Activated CD4-positive, alpha-beta T cell treated with anti-CD3 and anti-CD28 coated beads for 36 hours (primary cell): ENCODE results near the gene NR3C2. TPM values are rescaled to one million over a fixed set of nuclear protein-coding genes. Genes with fewer than 3 reads are reported as not detected.
A peak's percentile ranks its signal among the peaks of the same experiment; 100 is the strongest.

Source experiments
- ATAC-seq: fragments of 200-7000 bp; cut with Tn5 transposase; one replicate; pipeline ENCODE4 v1.10.0; 2021; ENCODE audit warnings: mild to moderate bottlenecking, moderate library complexity
- CTCF ChIA-PET: fragments of 350-600 bp; sonication (Branson Sonifier 250); formaldehyde crosslinking; loops from one replicate; lab custom pipeline; 2021; ENCODE audit warnings: antibody characterized with exemption; lab: Charles Lee
- POLR2A ChIA-PET: fragments of 350-600 bp; sonication (Branson Sonifier 250); formaldehyde crosslinking; loops from one replicate; lab custom pipeline; 2021; ENCODE audit warnings: antibody characterized with exemption, inconsistent platforms; lab: Charles Lee
- DNase-seq: peaks from one replicate; pipeline ENCODE4 v3.0.0-alpha.2; 2020
- H3K27ac Mint-ChIP-seq: one replicate; pipeline ENCODE4 v1.8.0; 2021; ENCODE audit warnings: mixed read lengths
- H3K27me3 Mint-ChIP-seq: one replicate; pipeline ENCODE4 v1.8.0; 2021; ENCODE audit warnings: mixed read lengths
- H3K36me3 Mint-ChIP-seq: one replicate; pipeline ENCODE4 v1.8.0; 2021; ENCODE audit warnings: low read depth, mixed read lengths
- H3K4me1 Mint-ChIP-seq: one replicate; pipeline ENCODE4 v1.8.0; 2021; ENCODE audit warnings: mixed read lengths
- H3K4me3 Mint-ChIP-seq: one replicate; pipeline ENCODE4 v1.8.0; 2021; ENCODE audit warnings: mild to moderate bottlenecking, moderate library complexity, mixed read lengths
- H3K9me3 Mint-ChIP-seq: one replicate; pipeline ENCODE4 v1.8.0; 2021; ENCODE audit warnings: low read depth, mixed read lengths
- intact Hi-C, 2 experiments: fragments of 100-400 bp; cut with DNase I in 1 of 2; cut with micrococcal nuclease in 1 of 2; formaldehyde crosslinking; loops; one replicate each; pipeline versions ENCODE4 v1.14.2 to v1.15.1; 2022 to 2024; cut with DNase I, micrococcal nuclease
- total RNA-seq, 2 experiments: library from RNA; stranded (reverse); gene quantifications; one replicate each; pipeline ENCODE4 v1.2.3, GENCODE V29; 2021

Gene NR3C2
- total RNA-seq, 2 experiments from 2014 or later, result 3.7 to 5.8 TPM

- H3K27ac Mint-ChIP-seq, result no peak overlapping the region
- peaks cover 9% of the 10 kb centered on the region for H3K9me3 Mint-ChIP-seq
- ATAC-seq, result no peak
- H3K4me3 Mint-ChIP-seq, result no peak overlapping the region
- no peak for DNase-seq
- CTCF ChIA-PET, result interaction anchor here (0.6 kb wide), 1 partner anchor 178 kb away, joined by 3 read pairs; no protein-coding TSS in a partner anchor
- intact Hi-C loops, result no loop called here
- no peaks in the 10 kb centered on the region for H3K27me3 Mint-ChIP-seq
- POLR2A ChIA-PET, result no interaction called here
- peaks cover 32% of the 10 kb centered on the region for H3K36me3 Mint-ChIP-seq
- no peaks in the 10 kb centered on the region for H3K4me1 Mint-ChIP-seq
These were observed 372.4 kb downstream of the NR3C2 start for GRCh38 chr4:148069895-148070178.

- intact Hi-C loops, result no loop called here
- CTCF ChIA-PET, result interaction anchor here (0.6 kb wide), 1 partner anchor 177 kb away, joined by 3 read pairs; no protein-coding TSS in a partner anchor
- Mint-ChIP-seq H3K36me3 (peaks cover 27% of the 10 kb centered on the region), H3K27me3 (no peaks in the 10 kb centered on the region), H3K27ac (no peak overlapping the region), H3K4me1 (no peaks in the 10 kb centered on the region), H3K4me3 (no peak overlapping the region), H3K9me3 (peaks cover 5% of the 10 kb centered on the region)
- POLR2A ChIA-PET, result no interaction called here
- DNase-seq, result no peak
- ATAC-seq, result no peak
These were observed 372.9 kb downstream of the NR3C2 start for GRCh38 chr4:148069086-148069894.

DNA sequence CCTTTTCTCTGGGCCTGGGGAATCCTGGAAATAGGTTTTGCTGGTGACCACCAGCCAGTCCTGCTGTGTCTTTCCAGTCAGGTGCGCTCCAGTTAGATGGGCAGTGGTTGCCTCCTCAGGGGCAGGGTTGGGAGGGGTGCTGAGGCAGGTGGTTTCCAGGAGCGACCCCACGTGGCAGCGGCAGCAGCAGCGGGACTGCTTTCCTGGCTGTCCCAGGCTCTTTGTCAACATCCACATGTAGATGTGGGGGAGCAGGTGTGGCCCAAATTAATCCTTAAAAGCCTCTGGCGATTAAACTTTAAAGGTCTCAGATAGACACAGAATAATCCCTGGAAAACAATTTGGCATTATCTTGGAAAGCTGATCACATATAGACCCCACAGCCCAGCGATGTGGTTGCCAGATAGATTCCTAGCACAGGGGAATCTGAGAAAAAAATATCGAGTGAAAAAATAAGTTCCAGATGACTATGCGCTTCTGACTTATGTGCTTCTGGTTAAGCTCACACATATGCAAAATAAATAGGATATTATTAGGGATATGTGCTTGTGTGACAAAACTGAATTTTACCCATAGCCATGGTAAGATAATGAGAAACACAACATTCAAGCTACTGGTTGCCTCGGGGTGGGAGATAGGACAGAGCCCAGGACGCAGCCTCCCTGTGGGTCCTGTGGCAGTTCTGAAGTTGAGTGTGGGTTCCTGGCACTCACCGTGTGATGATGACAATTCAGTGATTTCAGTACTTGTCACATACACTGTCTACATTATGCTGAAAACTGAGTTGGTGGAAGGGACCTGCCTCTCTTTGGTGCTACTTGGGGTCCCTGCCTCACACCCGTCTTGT is 373.9 kb downstream of the NR3C2 start:
- Mint-ChIP-seq H3K36me3 (peaks cover 18% of the 10 kb centered on the region), H3K4me3 (no peak overlapping the region), H3K4me1 (no peaks in the 10 kb centered on the region), H3K27ac (no peak overlapping the region), H3K9me3 (no peaks in the 10 kb centered on the region), H3K27me3 (no peaks in the 10 kb centered on the region)
- CTCF ChIA-PET, result no interaction called here
- intact Hi-C loops, result no loop called here
- DNase-seq, result no peak
- POLR2A ChIA-PET, result interaction anchor here (0.6 kb wide), 1 partner anchor 9 kb away, joined by 3 read pairs; no protein-coding TSS in a partner anchor
- no peak for ATAC-seq

DNA sequence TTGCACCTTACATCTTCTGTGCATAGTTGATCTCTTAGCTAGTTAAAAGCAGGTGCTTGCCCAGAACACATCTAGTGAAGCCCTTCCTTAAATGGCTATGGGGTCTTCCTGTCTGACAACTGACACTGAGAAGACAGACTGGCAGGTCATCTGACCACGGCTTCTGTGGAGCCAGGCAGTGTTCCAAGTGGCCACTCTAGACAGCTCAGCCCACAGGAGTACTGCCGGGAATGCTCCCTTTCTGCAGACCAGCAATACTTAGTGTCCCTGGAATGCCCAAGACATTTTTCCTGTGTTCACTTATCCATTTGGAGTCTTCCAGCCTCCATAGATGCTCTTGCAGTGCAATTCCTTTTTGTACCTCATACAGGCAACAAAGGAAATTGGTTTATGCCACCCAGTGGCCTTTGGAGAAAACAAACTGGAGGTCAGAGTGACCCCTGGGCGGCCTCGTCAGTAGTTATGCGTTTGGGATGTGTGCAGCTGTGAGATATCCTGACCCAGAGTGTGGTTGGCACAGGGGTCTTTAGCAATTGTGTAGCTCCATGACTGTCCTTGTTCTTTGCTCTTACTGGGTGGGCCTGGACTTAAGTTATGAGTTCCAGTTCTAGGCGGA is 374.8 kb downstream of the NR3C2 start:
- ChIA-PET POLR2A (interaction anchor here (0.6 to 0.8 kb wide), 2 partner anchors 8 to 19 kb away, joined by 3 read pairs; no protein-coding TSS in a partner anchor), CTCF (no interaction called here)
- H3K36me3 Mint-ChIP-seq, result peaks cover 10% of the 10 kb centered on the region
- no peaks in the 10 kb centered on the region for H3K9me3 Mint-ChIP-seq
- intact Hi-C loops, result no loop called here
- no peak overlapping the region for H3K27ac Mint-ChIP-seq
- DNase-seq (no peak), ATAC-seq (no peak)
- H3K4me1 Mint-ChIP-seq, result no peaks in the 10 kb centered on the region
- H3K27me3 Mint-ChIP-seq, result no peaks in the 10 kb centered on the region
- H3K4me3 Mint-ChIP-seq, result no peak overlapping the region

- DNase-seq (no peak), ATAC-seq (no peak)
- Mint-ChIP-seq H3K4me3 (no peak overlapping the region), H3K4me1 (peaks cover 18% of the 10 kb centered on the region), H3K27me3 (no peaks in the 10 kb centered on the region), H3K9me3 (no peaks in the 10 kb centered on the region), H3K36me3 (peaks cover 4% of the 10 kb centered on the region), H3K27ac (no peak overlapping the region)
- ChIA-PET CTCF (interaction anchor here (0.7 kb wide), 1 partner anchor 14 kb away, joined by 3 read pairs; no protein-coding TSS in a partner anchor), POLR2A (no interaction called here)
- intact Hi-C loops, result no loop called here
These were observed 377.1 kb downstream of the NR3C2 start for GRCh38 chr4:148065075-148065474.

DNA sequence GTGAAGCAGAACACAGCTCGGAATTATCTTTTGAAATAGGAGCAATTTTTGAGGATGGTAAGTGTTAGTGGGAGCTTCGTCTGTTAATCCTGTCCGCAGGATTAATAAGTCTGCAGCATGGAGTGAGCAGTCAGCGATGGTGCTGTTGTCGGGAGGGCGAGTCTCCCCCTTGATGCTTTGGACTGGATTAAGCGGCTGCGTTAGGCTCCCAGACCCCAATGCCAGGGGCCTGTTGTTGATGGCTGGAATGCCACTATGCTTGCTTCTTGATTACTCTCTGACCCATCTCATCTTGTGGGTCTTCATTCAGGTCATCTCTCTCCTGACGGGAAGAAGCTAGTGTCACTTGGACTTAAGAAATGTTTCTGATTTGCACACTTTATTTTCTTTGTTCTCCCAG is 377.8 kb downstream of the NR3C2 start:
- Mint-ChIP-seq H3K36me3 (peaks cover 4% of the 10 kb centered on the region), H3K27ac (no peak overlapping the region), H3K4me1 (peaks cover 23% of the 10 kb centered on the region), H3K4me3 (no peak overlapping the region), H3K9me3 (no peaks in the 10 kb centered on the region), H3K27me3 (no peaks in the 10 kb centered on the region)
- intact Hi-C loops, result no loop called here
- POLR2A ChIA-PET, result no interaction called here
- no peak for ATAC-seq
- no peak for DNase-seq
- CTCF ChIA-PET, result interaction anchor here (0.7 kb wide), 1 partner anchor 15 kb away, joined by 3 read pairs; no protein-coding TSS in a partner anchor

DNA sequence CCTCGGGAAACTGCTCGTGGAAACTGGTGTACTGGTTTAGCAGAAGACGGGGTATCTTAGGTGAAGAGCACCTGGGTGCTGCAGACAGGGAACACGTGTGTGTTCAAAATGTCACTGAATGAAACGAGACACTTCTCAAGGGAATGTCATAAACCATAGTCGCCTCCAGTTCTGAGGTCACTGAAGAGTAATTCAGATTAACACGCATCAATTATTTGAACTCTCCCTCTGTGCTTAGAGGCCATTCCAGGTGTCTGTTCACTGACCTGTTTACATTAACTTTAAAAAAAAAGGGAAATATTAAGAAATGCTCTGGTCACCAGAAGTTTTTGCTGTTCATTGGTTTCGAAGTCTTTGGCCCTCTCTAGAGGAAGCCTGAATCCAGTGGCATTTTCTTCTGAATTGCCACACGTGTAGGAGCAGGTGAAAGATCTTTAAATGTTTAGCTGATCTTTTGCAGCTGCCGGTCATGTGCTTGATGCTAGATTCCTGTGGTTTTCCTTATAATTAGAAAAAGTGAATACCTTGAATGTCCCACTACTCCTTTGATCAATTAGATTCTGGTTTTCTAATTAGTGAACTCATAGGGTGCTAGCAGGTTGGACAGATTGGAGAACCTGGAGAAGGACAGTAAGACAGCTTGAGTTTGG is 379.8 kb downstream of the NR3C2 start:
- no peak for DNase-seq
- no peak for ATAC-seq
- no peak overlapping the region for H3K4me3 Mint-ChIP-seq
- peaks cover 4% of the 10 kb centered on the region for H3K36me3 Mint-ChIP-seq
- no peaks in the 10 kb centered on the region for H3K27me3 Mint-ChIP-seq
- no peak overlapping the region for H3K27ac Mint-ChIP-seq
- H3K9me3 Mint-ChIP-seq, result peaks cover 3% of the 10 kb centered on the region
- intact Hi-C loops, result no loop called here
- peaks cover 39% of the 10 kb centered on the region for H3K4me1 Mint-ChIP-seq
- POLR2A ChIA-PET, result no interaction called here
- CTCF ChIA-PET, result no interaction called here

- DNase-seq (no peak), ATAC-seq (no peak)
- H3K27me3 Mint-ChIP-seq, result no peaks in the 10 kb centered on the region
- H3K4me1 Mint-ChIP-seq, result peaks cover 46% of the 10 kb centered on the region
- ChIA-PET CTCF (no interaction called here), POLR2A (interaction anchor here (0.7 kb wide), 1 partner anchor 16 kb away, joined by 3 read pairs; no protein-coding TSS in a partner anchor)
- intact Hi-C loops, result no loop called here
- no peak overlapping the region for H3K27ac Mint-ChIP-seq
- peaks cover 7% of the 10 kb centered on the region for H3K9me3 Mint-ChIP-seq
- H3K4me3 Mint-ChIP-seq, result no peak overlapping the region
- peaks cover 6% of the 10 kb centered on the region for H3K36me3 Mint-ChIP-seq
These were observed 380.4 kb downstream of the NR3C2 start for GRCh38 chr4:148061795-148062194.

DNA sequence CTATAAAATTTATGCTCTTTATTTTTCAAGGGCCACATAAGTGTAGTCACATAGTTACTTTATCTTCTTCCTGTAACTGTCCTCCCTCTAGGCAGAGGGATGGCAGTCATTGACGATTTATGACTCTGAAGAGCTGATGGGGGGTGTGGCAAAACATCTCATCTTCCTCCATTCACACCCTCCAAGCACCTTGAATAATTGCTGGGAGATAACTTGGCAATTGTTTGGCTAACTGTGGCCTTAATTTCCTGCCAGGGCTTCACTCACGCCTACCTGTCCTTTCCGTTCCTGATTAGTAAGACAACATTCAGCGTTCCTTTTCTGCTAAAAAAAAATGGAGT is 381.1 kb downstream of the NR3C2 start:
- H3K4me1 Mint-ChIP-seq, result peaks cover 50% of the 10 kb centered on the region
- H3K36me3 Mint-ChIP-seq, result peaks cover 6% of the 10 kb centered on the region
- no peaks in the 10 kb centered on the region for H3K27me3 Mint-ChIP-seq
- ChIA-PET CTCF (no interaction called here), POLR2A (interaction anchor here (0.7 kb wide), 1 partner anchor 235 kb away, joined by 4 read pairs; no protein-coding TSS in a partner anchor)
- peak overlapping the region; percentile 95 for H3K27ac Mint-ChIP-seq
- peaks cover 7% of the 10 kb centered on the region for H3K9me3 Mint-ChIP-seq
- DNase-seq (no peak), ATAC-seq (peak; percentile 58)
- intact Hi-C loops, result no loop called here
- peak overlapping the region; percentile 74 for H3K4me3 Mint-ChIP-seq

DNA sequence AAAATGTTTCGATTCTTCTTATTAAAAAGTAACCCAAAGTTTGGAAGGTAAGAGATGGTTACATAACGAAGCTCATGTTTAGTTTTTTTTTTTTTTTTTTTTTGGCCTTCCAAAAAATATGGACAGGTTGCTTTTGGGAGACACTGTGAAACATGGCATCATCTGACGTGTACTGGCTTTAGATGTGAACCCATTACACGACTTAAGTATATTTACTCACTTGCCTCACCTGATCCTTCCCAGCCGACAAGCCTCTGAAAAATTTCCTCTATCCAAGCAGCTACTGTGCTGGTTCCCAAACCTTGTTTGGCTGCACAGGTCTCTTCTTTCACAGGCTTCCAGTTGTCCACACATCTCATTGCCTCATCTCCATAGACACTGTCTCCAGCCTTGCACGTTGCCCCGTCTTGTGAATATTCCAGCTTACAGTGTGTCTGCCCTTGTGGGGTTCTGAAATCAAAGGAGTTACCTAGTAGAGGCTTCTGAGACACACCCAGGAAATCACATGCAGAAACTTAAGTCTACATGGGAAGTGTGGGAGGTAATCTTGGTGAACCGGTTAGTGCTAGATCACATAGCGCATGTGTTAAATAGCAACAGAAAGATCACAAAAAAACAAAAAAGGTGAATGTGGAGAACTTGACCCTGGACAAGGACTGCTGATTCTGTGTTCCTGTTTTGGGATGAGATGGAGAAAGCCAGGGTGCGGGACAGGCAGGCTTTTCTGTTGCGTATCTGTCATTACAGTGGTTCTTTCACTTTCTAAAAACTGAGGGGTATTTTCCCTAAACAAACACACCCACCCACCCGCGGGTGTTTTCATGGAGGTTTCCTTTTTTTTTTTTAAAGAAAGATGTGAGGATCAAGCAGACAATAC is 381.7 kb downstream of the NR3C2 start:
- intact Hi-C loops, result no loop called here
- DNase-seq (peak; percentile 31), ATAC-seq (peak; percentile 50)
- peak overlapping the region; percentile 95 for H3K27ac Mint-ChIP-seq
- H3K27me3 Mint-ChIP-seq, result no peaks in the 10 kb centered on the region
- POLR2A ChIA-PET, result interaction anchor here (0.7 kb wide), 1 partner anchor 236 kb away, joined by 4 read pairs; no protein-coding TSS in a partner anchor
- peaks cover 56% of the 10 kb centered on the region for H3K4me1 Mint-ChIP-seq
- H3K4me3 Mint-ChIP-seq, result peak overlapping the region; percentile 74
- CTCF ChIA-PET, result interaction anchor here (0.6 to 0.7 kb wide), 3 partner anchors 25 to 445 kb away, joined by 3 to 4 read pairs (median 3); no protein-coding TSS in a partner anchor
- H3K9me3 Mint-ChIP-seq, result peaks cover 7% of the 10 kb centered on the region
- peaks cover 4% of the 10 kb centered on the region for H3K36me3 Mint-ChIP-seq
